Lung (tissue), 12 donors: Measurements from ENCODE around the gene TBX1. TPM values are rescaled to one million over a fixed set of nuclear protein-coding genes. Genes with fewer than 3 reads are reported as not detected.

Source experiments
- ATAC-seq: fragments of 200-7000 bp; cut with Tn5 transposase; one replicate; pipeline ENCODE4 v1.9.1; 2020; ENCODE audit warnings: moderate number of reproducible peaks; ENCODE audit not compliant: insufficient read depth, low FRiP score
- DNase-seq, 3 donors: peaks; one replicate each; pipeline ENCODE4 v3.0.0-alpha.2; 2013 to 2017
- H3K27ac ChIP-seq, 2 donors: one replicate each; pipeline ENCODE4 v1.5.1; 2013; ENCODE audit warnings: mild to moderate bottlenecking in 2 of 2, moderate library complexity in 2 of 2, control low read depth in 1 of 2, inconsistent platforms in 1 of 2, low read depth in 1 of 2, low read length in 1 of 2
- H3K27me3 ChIP-seq, 3 donors: one replicate each; pipeline ENCODE4 v1.5.1; 2013; ENCODE audit warnings: low read length in 2 of 3; ENCODE audit not compliant: control insufficient read depth in 3 of 3, insufficient read depth in 3 of 3
- H3K36me3 ChIP-seq, 4 donors: one replicate each; pipeline ENCODE4 v1.5.1; 2013; ENCODE audit warnings: low read length in 4 of 4, mild to moderate bottlenecking in 1 of 4, moderate library complexity in 1 of 4; ENCODE audit not compliant: control insufficient read depth in 4 of 4, insufficient read depth in 4 of 4
- H3K4me1 ChIP-seq, 5 donors: one replicate each; pipeline ENCODE4 v1.5.1; 2013; ENCODE audit warnings: low read length in 5 of 5, mild to moderate bottlenecking in 2 of 5, moderate library complexity in 1 of 5; ENCODE audit not compliant: control insufficient read depth in 5 of 5, insufficient read depth in 5 of 5
- H3K4me3 ChIP-seq: one replicate; pipeline ENCODE4 v1.5.1; 2013; ENCODE audit warnings: mild to moderate bottlenecking, control low read depth, moderate library complexity
- H3K9ac ChIP-seq, 2 donors: one replicate each; pipeline ENCODE4 v1.5.1; 2013; ENCODE audit warnings: low read length in 2 of 2, control low read depth in 1 of 2; ENCODE audit not compliant: insufficient read depth in 1 of 2
- H3K9me3 ChIP-seq, 4 donors: one replicate each; pipeline ENCODE4 v1.5.1; 2013; ENCODE audit warnings: low read length in 3 of 4, mild to moderate bottlenecking in 1 of 4, moderate library complexity in 1 of 4; ENCODE audit not compliant: control insufficient read depth in 4 of 4, insufficient read depth in 3 of 4
- WGBS, 2 donors: extraction: QIAGEN DNeasy Blood & Tissue Kit; methylation state at CpG; one replicate each; pipeline ENCODE4 v1.1.7; 2013; 5-methylcytosine and 5-hydroxymethylcytosine counted together
- polyA plus RNA-seq, 2 donors: library from polyadenylated mRNA; stranded (reverse); fragments of 200-250 nt; gene quantifications; one replicate each; pipeline ENCODE4 v1.2.1, GENCODE V29; 2013
- total RNA-seq, 2 donors: library from RNA; depleted of rRNA in 1 of 2; stranded (reverse); fragments of >200 nt in 1 of 2; gene quantifications; one replicate each; pipeline ENCODE4 v1.2.1, GENCODE V29; 2014 to 2021
- TF ChIP-seq, protein P1 (sequence below): IDR thresholded peaks from 2 replicates; pipeline ENCODE4 v1.5.1; 2012; ENCODE audit warnings: mild to moderate bottlenecking; ENCODE audit errors: control extremely low read depth, extremely low read depth
- donor health status: control.
- donor health status: control.
- donor health status: Bipolar disorder and iron deficiency.
- donor health status: healthy.
- donor health status: DM: yes; HTN: yes; CAD: no.

TBX1 gene
- total and polyA plus RNA-seq, 4 donors: 2.3 to 19.3 (median 4.5) TPM

DNA sequence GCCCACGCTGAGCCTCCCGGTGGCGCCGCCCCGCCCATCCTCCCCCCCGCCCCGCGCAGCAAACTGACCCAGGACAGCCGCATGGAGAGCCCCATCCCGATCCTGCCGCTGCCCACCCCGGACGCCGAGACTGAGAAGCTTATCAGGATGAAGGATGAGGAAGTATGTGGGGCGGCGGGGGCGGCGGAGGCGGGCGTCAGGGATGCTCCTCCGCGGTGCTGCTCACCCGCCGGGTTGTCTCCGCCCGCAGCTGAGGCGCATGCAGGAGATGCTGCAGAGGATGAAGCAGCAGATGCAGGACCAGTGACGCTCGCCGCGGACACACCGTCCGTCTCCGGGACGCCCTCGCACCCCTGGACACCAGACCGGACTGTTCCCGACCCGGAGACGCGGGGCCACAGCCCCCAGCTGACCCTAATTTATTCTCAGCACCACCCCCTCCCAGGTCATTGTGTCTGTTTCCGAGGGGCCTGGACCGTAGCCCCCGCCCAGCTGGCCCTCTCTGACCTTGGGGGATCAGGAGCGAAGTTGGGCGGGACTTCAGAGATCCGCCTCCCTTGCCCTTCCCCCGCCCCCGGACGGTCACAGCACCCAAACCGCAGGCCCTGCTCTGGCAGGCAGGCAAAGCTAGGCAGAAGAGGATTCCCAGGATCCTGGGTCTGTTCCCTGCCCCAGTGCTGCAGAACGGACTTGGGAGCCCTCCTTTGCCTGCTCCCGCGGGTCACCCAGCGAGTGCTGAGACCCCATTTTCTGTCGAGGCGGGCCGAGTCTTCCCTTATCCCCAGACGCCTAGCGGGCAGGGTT lies 38.2 kb upstream of the TBX1 start:
- DNase-seq: no peak

DNA sequence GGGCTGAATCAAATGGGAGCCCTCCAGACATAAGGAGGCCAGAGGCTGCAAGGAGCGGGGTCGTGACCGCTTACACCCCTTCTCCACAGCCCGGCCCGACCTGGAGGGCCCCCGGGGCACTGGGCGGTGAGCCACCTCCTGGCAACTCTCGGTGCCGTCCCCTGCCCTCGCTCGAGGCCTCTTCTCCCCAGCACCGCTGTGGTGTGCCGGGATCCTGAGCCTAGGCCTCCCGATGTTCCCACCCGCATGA lies 37.7 kb upstream of the TBX1 start:
- Histone ChIP-seq H3K9me3 (no peaks in the 10 kb centered on the region), H3K9ac (no peak overlapping the region), H3K36me3 (peaks cover 0 to 17% (median 4%) of the 10 kb centered on the region in 4 donors), H3K4me3 (no peak overlapping the region), H3K27ac (peak overlapping the region in 1 of 2 donors; percentile 58), H3K27me3 (peaks cover 0 to 16% (median 11%) of the 10 kb centered on the region in 3 donors), H3K4me1 (peaks cover 0 to 18% (median 5%) of the 10 kb centered on the region in 5 donors)
- no peak for ATAC-seq
- no peak for DNase-seq
- 38 to 39% methylated on average over 15 of the region's 15 CpGs for WGBS, 2 donors
- TF ChIP-seq, protein P1, sequence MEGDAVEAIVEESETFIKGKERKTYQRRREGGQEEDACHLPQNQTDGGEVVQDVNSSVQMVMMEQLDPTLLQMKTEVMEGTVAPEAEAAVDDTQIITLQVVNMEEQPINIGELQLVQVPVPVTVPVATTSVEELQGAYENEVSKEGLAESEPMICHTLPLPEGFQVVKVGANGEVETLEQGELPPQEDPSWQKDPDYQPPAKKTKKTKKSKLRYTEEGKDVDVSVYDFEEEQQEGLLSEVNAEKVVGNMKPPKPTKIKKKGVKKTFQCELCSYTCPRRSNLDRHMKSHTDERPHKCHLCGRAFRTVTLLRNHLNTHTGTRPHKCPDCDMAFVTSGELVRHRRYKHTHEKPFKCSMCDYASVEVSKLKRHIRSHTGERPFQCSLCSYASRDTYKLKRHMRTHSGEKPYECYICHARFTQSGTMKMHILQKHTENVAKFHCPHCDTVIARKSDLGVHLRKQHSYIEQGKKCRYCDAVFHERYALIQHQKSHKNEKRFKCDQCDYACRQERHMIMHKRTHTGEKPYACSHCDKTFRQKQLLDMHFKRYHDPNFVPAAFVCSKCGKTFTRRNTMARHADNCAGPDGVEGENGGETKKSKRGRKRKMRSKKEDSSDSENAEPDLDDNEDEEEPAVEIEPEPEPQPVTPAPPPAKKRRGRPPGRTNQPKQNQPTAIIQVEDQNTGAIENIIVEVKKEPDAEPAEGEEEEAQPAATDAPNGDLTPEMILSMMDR: no peak

More for the DNA sequence above, 38.2 kb upstream of the TBX1 start:
- Histone ChIP-seq H3K4me1 (peaks cover 0 to 22% (median 10%) of the 10 kb centered on the region in 5 donors), H3K36me3 (peaks cover 0 to 17% (median 4%) of the 10 kb centered on the region in 4 donors), H3K9ac (no peak overlapping the region), H3K4me3 (no peak overlapping the region), H3K9me3 (no peaks in the 10 kb centered on the region), H3K27ac (peak overlapping the region in 1 of 2 donors; percentile 58), H3K27me3 (peaks cover 0 to 16% (median 11%) of the 10 kb centered on the region in 3 donors)
- TF ChIP-seq, protein P1: no peak
- ATAC-seq: no peak
- WGBS, 2 donors: 67 to 85% methylated on average over 51 to 60 of the region's 60 CpGs

- H3K4me3 ChIP-seq: no peak within 1 kb of the TSS
- peaks cover 0 to 16% (median 11%) of the 10 kb centered on the region in 3 donors for H3K27me3 ChIP-seq
- peaks cover 0 to 18% (median 5%) of the 10 kb centered on the region in 5 donors for H3K4me1 ChIP-seq
- 19 to 24% methylated on average over 56 to 80 of the region's 80 CpGs for WGBS, 2 donors
- TF ChIP-seq, protein P1: no peak
- ATAC-seq (no peak), DNase-seq (no peak)
- no peak within 1 kb of the TSS for H3K9ac ChIP-seq
- H3K36me3 ChIP-seq: peaks cover 0 to 17% (median 4%) of the 10 kb centered on the region in 4 donors
- peak within 1 kb of the TSS in 1 of 2 donors; percentile 58 for H3K27ac ChIP-seq
- no peaks in the 10 kb centered on the region for H3K9me3 ChIP-seq
These were observed 37.2 kb upstream of the TBX1 start, which contains the start of gene GP1BB for GRCh38 chr22:19723232-19723982. GP1BB (plus strand) TSS chr22:19723539; CDS start chr22:19723570, 31 bp downstream.
